ENCODE results near the gene ELK4. TPM values are rescaled to one million over a fixed set of nuclear protein-coding genes. Genes with fewer than 3 reads are reported as not detected.

The ELK4 gene
- total RNA-seq, 4 donors from 2014 or later: 18.0 to 33.9 (median 28.4) TPM

DNA sequence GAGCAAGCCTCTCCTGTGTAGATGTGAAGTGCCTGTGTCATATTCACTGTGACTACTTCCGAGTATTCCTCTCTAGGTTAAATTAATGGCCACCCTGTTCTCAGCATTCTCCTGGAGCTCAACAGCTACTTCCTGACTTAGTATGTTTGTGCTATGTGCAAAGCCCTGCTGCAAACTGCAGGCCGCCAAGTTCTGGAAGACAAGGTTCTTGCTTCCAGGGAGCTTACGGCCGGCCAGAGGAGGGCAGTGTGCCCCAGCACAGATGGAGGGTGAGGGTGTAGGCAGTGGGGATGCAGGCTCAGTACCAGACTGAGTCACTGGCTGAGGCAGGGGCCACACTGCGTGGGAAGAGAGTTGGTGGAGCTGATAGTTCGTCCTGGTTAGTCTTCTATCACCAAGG lies 43.2 kb downstream of the ELK4 start:
- no peak overlapping the region for H3K27ac ChIP-seq
- no peak for DNase-seq
- H3K27me3 ChIP-seq: no peaks in the 10 kb centered on the region
- WGBS, 2 donors: 47 to 63% methylated on average over 6 of the region's 6 CpGs
- intact Hi-C loops (cut with DNase I): loop anchor here (5.0 kb wide), 1 partner anchor 56 kb away; no protein-coding TSS in a partner anchor
- no peaks in the 10 kb centered on the region for H3K4me1 ChIP-seq
- H3K9me3 ChIP-seq: no peaks in the 10 kb centered on the region
- TF ChIP-seq CTCF (IDR thresholded peaks at IDR 0.05) (no peak), POLR2A (IDR thresholded peaks at IDR 0.05) (no peak)
- H3K36me3 ChIP-seq: no peaks in the 10 kb centered on the region
- no peak overlapping the region for H3K4me3 ChIP-seq (replicated peaks in 1 of 3)

DNA sequence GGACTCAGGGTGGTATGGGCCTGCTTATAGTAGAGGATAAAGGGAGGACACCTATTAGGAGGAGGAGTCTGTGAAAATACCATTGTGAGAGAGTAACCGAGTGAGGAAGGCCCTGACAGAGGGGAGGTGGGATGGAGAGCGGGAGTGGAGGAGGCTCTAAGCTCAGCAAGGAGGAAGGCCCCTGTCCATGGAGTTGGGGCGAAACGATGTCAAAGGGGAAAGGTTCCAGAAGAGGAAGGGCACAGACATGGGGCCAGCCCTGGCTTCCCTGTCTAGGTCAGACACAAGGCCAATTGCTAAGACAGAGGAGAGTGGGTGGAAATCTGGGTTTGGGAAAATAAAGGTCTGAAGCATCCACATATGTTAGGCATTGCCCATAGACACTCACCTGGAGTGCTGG lies 44.2 kb downstream of the ELK4 start:
- 87 to 90% methylated on average over 4 of the region's 4 CpGs for WGBS, 2 donors
- H3K27me3 ChIP-seq: no peaks in the 10 kb centered on the region
- no peaks in the 10 kb centered on the region for H3K36me3 ChIP-seq
- no peaks in the 10 kb centered on the region for H3K9me3 ChIP-seq
- H3K4me3 ChIP-seq (replicated peaks in 1 of 3): no peak overlapping the region
- TF ChIP-seq CTCF (IDR thresholded peaks at IDR 0.05) (no peak), POLR2A (IDR thresholded peaks at IDR 0.05) (no peak)
- no peak overlapping the region for H3K27ac ChIP-seq
- DNase-seq: no peak
- intact Hi-C loops (cut with DNase I): loop anchor here (5.0 kb wide), 1 partner anchor 55 kb away; no protein-coding TSS in a partner anchor
- peaks cover 2 to 7% of the 10 kb centered on the region in 2 donors for H3K4me1 ChIP-seq

GRCh38 chr1:205585835-205586785 lies 45.7 kb downstream of the ELK4 start:
- WGBS, 2 donors: 77 to 81% methylated on average over 9 to 13 of the region's 13 CpGs
- no peak for DNase-seq
- intact Hi-C loops (cut with DNase I): loop anchor here (5.0 kb wide), 1 partner anchor 54 kb away; no protein-coding TSS in a partner anchor
- H3K4me1 ChIP-seq: peaks cover 8 to 14% of the 10 kb centered on the region in 2 donors
- TF ChIP-seq CTCF (IDR thresholded peaks at IDR 0.05) (no peak), POLR2A (IDR thresholded peaks at IDR 0.05) (no peak)
- H3K27ac ChIP-seq: no peak overlapping the region
- no peaks in the 10 kb centered on the region for H3K9me3 ChIP-seq
- H3K4me3 ChIP-seq (replicated peaks in 1 of 3): no peak overlapping the region
- H3K36me3 ChIP-seq: no peaks in the 10 kb centered on the region
- H3K27me3 ChIP-seq: no peaks in the 10 kb centered on the region

- peaks cover 8 to 14% of the 10 kb centered on the region in 2 donors for H3K4me1 ChIP-seq
- no peak for DNase-seq
- no peaks in the 10 kb centered on the region for H3K9me3 ChIP-seq
- TF ChIP-seq CTCF (IDR thresholded peaks at IDR 0.05) (no peak), POLR2A (IDR thresholded peaks at IDR 0.05) (no peak)
- H3K4me3 ChIP-seq (replicated peaks in 1 of 3): no peak overlapping the region
- H3K27me3 ChIP-seq: no peaks in the 10 kb centered on the region
- H3K36me3 ChIP-seq: no peaks in the 10 kb centered on the region
- intact Hi-C loops (cut with DNase I): loop anchor here (5.0 kb wide), 1 partner anchor 53 kb away; no protein-coding TSS in a partner anchor
- H3K27ac ChIP-seq: no peak overlapping the region
- 81 to 85% methylated on average over 6 of the region's 6 CpGs for WGBS, 2 donors
Observed at GRCh38 chr1:205585169-205585834, 46.5 kb downstream of the ELK4 start.

Measured in thyroid gland (tissue), 4 donors.